EL (cell line): ENCODE results near the gene TTC7B.
A peak's percentile ranks its signal among the peaks of the same experiment; 100 is the strongest.

Source experiments
- DNase-seq: peaks from one replicate; pipeline ENCODE4 v3.0.0-alpha.2; 2016

TTC7B gene

DNA sequence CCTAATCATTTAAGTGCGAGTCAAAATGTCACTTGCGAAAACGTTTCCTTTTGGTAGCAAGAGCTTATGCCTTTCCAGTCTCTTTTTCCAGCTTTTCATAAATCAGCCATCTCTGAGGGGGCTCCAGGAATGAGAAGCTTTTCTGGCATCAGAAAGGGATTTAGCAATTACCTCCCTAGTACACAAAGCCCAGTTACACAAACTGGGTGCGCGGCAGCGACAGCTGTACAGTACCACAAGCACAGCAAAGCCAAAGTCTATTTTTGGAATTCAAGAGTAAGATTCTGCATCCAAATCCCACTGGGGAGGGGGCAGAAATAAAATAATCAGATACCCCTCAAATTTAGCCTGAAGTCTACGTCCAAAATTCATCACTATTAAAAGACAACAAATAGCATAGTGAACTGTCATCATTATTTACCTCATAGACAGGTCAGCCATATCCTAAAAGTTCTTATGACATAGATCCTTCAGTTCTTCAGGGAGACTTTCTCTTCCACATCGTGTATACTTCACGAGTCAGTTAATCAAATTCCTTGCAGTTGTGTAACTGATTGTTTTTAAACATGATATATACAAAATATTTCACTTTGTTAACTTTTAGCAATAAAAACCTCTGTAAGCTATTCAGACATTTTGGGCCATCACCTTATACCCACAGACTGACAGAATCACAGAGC lies 150.8 kb downstream of the TTC7B start:
- no peak for DNase-seq

DNA sequence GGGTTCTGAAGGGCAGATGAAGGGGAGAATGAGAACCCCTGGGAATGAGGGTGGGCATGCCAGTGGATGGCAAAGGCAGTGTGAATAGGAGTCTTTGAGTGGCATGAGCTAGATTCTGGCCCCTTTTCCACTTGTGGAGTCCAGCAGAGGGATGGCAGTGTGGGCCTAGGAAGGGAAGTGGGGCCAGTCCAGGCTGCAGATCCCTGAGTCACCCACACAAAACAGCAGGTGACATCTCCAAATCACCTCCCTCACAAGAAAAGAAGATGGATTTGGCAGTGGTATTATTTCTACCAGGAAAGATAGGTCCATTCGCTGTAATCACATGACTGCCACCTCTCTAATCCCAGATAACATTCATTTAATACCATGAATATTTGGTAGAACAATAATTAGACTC lies 151.3 kb downstream of the TTC7B start:
- no peak for DNase-seq

DNA sequence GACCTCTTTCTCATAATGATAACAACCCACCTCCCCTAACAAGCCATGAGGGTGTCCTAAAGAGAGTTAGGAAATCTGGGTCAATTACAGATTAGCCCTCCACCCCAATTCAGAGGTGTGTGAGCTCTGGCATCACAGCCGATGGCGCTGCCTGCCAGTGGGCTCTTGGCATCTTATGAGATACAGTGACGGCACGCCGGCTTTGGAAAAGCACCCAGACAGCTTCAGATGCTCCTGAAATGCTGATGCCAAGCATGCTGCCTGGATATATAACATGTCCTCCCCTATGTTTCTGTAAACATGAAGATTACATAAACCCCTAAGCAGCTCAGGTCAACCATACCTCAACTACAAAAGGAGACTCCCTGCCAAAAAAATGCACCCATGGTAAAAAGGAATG lies 152.6 kb downstream of the TTC7B start:
- DNase-seq = no peak

DNA sequence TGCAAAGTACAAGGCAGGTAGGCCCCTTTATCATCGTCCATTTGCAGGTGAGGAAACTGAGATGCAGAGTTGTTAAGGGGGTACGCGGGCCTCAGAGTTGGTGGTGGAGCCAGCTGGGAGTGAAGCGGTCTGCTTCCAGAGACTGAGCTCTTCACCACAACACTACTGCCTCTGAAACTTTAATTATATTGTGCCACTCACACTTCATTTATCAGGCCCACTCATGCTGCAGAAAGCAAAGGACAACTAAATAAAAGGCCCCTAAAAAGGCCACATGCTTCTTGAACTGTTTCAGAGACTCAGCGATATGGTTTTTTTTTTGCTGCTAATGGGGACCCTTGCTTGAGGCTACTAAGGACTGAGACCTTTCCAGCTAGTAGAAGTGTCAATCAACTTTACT lies 153.1 kb downstream of the TTC7B start:
- no peak for DNase-seq

DNA sequence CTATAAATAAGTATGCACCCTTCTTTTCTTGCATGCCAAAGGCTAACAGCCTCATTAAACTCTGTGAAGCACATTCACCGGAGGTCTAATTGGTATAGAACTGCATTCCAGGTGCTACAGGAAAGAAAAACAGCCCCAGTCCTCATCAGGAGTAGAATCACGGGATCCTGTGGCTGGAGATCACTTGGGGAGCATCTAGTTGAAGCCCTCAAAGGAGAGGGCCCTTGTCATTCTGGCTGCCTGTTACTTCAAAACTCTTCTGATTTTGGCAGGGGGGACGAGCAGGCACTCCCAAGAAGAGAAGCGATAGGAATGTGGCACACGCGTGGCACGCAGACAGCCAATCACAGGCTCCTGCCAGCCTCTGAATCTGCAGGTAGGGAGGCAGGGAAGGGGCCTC lies 154.4 kb downstream of the TTC7B start:
- no peak for DNase-seq

DNA sequence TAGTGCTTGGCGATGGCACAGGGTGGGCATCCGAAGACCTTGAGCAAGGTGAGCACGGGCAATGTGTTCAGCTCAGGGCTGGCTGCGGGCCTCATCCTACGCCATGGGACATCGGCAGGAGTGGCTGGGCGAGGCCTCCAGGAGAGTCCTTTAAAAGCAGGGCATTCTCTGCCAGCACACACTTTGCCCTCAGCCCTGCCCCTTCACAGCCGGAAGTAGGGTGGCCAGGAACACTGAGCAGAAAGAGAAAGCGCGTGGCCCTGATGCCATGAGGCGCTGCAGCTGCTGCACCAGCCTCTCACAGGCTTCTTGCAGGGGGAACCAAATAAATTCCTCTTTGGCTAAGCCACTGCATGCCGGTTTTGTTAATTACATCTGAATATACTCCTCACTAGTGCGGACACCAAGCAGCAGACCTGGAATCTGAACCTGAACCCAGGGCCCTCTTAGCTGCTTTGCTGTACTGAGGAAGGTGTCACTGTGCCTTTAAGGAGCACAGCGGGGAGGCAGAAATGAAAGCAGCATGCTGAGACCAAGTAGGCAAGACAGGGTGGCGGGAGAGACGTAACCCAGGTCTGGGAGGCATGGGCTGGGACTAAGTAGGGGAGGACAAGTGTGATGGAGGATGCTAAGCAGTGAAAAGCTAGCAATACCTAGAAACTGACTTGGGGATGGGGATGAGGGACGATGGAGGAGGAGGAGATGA lies 155.2 kb downstream of the TTC7B start:
- DNase-seq = no peak

DNA sequence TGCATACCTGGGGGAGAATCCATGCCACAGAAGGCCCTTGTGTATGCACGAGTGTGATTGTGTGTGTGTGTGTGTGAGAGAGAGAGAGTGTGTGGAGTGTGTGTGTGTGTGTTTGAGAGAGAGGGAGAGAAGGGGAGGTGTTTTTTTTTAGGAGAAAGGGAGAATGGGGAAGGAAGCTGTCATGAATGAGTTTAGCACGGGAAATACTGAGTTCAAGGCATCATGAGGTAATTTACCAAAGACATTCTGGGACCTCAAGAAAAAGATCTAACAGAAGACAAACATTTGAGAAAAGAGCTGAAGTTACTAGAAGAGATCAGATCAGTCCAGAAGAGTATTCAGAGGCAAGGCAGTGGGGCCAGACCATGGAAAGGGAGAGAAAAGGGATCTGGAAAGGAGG lies 157.1 kb downstream of the TTC7B start:
- DNase-seq = no peak

DNA sequence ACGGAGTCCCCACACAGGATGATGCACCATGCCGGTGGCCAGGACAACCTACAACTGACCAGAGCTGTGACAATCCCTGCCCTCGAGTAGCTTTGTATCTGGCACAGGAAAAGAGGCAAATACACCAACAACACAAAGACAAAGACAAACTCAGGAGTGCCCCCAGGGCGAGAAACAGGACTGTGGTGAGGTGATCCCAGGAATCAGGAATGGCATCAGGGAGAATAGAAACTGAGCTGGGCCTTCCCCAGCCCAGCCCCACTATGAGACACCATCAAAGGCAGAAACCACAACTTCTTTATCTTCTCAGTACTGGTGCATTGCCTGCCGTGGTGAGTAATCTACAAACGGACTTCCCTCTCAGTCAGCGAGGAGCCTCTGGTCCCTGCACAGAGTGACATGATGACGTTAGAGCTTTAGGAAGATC lies 157.7 kb downstream of the TTC7B start:
- peak; percentile 80 for DNase-seq

DNA sequence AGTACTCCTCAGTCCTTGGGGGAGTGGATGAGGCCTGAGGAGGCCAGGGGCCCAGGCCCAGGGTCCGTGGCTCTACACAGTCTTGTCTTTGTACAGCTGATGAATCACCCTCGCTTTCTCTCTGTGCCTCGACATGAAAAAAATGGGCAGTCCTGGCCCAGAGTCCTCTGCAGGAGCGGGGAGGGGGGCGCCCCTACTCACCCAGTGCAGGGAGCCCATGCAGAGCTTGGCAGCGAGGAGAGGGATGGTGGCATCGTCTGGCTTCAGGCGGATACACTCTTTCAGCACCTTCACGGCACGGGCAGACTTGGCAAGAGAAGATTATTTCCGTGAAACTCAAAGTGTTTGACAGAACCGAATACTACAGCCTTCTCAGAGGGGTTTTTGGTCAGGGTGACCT lies 159.3 kb downstream of the TTC7B start:
- DNase-seq = no peak

DNA sequence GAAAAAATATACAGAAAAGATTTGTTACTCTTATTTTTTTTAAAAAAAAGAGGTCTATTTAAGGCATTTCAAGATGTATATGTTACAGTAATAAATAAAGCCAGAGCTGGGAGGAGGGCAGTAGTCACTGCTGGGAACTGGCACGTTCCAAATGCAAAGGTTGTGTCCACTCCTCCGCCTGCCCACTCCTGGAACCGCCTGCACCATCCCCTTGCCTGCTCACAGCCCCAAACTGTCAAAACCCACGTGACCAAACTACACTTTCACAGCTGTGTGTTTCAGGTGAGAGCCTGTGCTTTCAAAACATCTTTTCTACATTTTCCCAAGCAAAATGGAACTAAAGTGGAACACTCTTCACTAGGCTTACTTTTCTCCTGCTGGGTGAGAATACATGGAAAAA lies 160.4 kb downstream of the TTC7B start:
- DNase-seq = no peak

DNA sequence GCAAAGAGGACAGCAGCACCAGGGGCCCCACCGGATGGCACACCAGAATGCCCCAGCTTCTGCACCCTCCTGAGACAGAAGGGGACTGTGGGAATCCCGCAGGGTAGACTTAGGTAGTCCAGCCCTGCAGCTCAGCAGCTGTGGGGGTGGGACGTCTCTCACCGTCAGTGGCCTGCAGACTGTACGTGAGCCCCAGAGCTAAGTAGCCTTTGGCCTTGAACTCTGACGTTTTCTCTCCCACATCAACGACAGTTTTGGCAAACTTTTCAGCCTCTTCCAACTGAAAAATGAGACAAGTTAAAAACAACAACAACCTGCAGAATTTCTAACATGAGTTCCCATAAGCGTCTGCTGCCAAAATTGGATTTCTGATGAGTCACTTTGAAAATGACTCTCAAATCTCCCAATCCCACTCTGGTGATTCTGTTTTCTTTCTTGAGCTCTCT lies 161.4 kb downstream of the TTC7B start:
- no peak for DNase-seq

DNA sequence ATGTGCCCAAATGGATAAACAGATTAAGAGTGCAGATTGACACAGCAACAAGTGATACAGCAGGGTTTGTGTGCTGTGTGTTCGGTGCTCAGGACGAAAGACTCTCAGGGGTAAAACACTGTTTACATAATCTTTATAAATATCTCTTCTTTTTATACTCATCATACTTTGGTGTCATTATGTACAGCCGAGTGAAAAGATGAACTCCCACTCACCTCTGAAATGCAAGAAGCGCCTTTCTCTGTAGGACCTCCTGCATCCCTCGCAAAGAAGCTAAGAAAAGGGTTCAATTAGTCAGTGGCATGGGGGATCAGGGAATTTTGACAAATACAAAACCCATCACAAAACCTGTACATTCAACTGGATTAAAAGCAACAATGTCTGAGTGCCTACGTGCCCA lies 163.6 kb downstream of the TTC7B start:
- DNase-seq = no peak

DNA sequence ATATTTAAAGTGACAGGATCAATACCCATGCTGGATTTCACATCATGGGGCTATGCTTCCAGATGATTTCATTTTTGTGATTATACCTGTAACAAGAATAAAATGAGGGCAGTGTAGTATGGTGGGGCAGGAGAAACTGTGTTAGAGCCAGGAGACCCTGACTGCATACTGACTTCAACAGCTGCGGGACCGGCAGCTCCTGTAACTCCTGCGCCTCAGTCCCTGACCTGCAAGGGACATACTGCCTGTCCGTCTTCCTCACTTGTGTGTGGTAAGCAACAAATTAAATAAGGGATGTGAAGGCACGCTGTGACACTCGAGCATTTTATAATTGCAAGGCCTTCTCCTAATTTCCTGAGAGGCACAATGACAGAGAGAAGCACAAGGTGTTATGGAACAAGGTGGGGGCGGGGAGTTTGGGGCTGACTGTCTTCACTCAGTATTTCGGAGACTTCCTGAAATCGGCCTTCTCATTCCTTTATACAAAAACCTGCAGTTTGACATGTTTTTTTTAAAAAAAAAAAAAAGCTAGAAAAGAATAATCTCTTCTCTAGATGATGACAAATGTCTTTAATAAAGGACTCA lies 164.2 kb downstream of the TTC7B start:
- DNase-seq = no peak

DNA sequence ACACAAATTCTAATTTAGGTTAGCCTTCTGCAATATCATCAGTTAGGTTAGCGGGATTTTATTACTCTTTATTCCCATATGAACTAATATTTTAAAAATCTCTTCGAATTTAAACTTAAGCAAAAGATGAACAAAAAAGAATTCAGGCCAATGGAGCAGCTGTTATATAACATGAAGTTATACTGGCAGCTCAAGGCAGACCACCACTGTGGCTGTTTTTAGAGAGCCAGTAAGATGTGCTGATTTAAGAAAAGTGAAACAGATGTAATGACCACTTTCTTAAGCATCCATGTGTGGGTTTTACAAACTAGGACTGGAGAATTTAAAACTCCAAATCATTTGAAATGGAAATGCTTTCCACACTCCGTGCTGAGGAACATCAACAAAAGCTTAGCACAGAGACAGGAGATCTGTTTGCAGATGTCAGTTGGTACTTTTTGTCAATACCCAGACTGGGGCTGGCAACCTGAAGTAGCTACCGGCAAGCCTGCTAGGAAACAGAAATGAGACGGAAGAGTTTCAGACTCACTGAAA lies 164.9 kb downstream of the TTC7B start:
- DNase-seq = no peak

DNA sequence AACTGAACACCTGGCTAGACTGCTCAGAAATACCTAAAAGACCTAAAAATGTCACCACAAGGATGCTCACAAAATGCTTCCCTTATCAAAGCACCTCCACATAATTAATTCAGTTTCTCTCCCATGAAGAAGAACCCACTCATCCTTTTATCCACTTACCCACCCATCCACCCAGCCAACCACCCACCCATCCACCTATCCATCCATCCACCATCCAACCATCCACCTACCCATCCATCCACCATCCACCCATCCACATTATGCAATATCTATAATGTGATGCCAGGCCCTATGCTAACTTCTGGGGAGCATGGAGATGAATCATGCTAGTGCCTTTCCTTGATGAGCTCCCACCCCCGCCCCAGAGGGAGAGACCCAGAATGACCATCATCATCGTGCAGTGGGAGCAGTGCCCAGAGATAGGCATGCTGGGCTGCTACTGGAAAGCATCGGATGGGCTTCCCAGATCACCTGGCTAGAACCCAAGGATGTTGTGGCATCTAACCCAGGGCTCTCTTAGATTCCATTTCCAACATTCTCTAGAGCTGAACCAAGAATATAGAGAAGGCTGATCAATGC lies 166.6 kb downstream of the TTC7B start:
- peak; percentile 25 for DNase-seq

DNA sequence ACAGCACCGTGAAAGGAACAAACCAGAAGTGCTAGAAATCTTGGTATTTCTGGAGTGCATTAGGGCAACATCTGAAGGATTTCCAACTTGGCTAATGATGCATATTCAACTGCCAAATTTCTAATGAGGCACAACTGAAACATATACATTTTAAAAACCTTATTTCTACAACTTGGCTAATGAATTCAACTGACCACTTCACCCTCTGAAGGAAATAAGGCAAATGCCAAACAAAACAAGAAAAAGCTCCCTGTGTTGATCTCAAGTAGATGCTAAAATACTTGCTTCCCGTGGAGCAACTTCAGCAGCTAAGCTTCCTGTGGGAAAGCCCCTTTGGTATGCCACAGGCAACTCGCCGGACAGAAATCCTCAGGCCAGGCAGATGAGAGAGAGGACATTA lies 167.1 kb downstream of the TTC7B start:
- peak; percentile 35 for DNase-seq

DNA sequence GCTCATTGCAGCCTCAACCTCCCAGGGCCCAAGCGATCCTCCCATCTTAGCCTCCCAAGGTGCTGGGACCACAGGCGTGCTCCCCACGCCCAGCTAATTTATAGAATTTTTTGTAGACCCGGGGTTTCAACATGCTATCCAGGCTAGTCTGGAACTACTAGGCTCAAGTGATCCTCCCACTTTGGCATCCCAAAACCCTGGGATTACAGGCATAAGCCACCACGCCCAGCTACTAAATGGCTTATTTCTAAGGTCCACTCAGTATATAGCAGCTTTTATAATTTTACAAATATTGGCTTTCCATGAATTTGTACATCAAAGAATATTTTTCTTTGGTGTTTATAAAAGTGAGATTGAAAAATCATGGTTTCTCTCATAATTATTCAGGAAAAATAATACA lies 167.8 kb downstream of the TTC7B start:
- no peak for DNase-seq

DNA sequence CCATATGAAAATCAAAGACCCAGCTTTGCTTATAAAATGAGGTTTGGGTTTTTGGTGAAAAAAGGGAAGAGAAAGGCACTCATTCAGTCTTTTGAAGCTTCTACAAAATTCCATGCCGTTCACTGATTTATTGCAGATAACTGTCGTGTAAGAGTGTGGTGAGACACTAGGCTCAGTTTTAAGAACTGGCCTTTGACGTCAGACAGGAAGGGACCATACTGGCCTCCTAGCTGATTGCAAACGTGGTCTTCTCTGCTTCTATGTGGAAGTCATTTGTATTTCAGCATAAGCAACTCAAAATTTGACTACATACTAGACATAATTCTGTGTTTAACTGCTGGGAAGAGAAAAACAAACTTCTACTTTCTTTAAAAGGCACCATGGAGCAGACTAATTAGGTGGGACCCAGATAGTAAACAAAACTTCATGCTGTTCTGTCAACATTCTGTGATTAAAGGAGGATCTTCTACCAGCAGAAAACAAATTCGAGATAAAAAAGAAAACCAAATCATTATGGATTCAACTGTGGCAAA lies 168.7 kb downstream of the TTC7B start:
- DNase-seq = no peak

DNA sequence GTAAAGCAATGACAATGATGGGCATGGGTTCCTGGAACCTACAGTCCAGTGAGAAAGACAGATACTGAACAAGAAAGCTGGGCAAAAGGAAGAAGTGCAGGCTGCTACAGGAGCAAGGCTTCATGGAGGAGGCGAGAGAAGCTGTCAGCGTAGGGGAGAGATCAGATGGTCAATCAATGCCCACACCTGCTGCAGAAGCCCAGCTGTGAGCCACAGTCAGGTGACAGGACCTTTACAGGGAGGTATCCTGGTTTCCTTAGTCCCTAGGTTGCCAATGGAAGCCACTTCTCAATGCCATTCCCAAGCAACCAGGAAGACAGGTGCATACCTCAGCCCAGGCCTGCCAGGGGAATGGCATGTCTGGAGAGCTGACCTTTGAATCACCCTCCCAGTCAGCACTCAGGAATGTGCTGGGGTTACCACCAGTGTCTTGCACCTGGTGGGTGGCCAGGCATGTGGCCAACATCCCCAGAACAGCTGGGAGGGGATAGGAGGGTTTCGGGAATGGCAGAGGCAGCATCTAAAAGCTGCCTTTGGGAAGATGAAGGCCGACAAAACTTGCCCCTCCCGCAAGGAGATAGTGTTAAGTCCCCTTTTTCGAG lies 170.3 kb downstream of the TTC7B start:
- DNase-seq = peak; percentile 52

DNA sequence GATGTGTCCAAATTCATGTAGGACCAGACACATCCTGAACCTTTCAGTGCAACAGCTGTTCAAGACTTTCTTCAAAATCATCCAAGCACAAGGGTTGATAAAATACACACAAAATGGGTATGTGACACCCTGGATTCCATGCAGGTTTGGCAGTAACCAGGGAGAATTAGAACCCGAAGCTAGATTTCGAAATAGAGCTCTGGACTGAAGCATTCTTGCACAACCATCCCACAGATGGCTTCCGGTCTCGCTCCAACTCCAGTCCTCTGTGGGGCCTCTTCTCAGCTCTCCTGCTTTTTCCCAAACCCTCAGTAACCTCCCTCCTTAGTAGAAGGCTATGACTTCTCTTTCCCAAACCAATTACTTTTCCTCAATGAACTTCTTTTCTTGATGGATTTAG lies 171.3 kb downstream of the TTC7B start:
- peak; percentile 57 for DNase-seq

DNA sequence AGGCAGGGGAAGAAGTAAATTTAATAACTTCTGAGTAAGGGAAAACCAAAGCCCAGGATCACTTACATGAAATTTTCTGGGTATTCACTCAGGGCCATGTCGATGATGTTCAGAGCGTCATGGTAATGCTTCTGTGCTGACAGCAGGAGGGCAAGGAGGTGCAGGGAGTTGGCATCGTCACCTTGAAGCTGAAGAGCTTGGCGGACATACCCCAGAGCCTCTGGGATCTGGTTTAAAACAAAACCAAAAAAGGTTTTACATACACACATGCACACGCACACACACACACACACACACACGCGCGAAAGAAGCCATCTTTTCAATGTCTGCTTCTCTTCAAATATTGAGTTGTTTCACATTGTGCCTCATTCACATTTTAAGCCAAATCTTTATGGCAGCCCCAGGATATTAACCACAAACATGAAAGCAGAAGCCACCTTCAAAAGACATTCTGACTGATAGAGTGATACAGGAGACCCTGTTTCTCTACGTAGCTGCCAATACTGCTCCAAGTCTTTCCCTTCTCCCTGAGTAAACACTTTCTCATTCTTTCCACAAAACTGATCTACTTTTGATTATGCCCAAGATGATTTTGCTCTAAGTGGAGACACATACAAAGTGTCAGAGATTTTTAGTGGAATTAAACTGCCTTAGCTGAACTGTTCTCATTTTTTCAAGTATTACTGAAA lies 172.1 kb downstream of the TTC7B start:
- no peak for DNase-seq

DNA sequence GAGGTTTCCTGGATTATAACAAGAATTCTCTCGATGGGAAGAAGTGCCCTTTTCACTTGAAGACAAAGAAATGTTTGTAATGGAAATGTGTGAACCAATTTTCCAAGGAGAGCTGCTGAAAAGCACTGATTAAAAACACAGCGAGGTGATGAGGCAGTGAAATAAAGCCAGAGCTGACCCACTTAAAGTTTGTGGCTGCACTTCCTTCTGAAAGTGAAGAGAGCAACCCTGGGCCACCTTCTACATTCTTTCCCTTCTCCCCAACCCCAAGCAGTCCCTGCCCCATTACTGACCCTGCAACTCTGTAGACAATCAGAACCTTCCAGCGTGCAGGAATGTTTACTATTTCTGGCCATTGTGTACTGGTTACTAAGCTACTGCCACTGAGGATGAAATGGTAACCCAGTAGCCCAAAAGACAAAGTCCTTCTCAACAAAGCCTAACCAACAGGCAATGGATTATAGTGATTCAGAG lies 173.9 kb downstream of the TTC7B start:
- no peak for DNase-seq
